IPS DF 4.7 (cell line): ENCODE measurements around the gene HP1BP3.

Source experiments
- DNase-seq: peaks from one replicate; pipeline ENCODE4 v3.0.0-alpha.2; 2013; ENCODE audit warnings: low spot score; ENCODE audit errors: extremely low read depth

Gene HP1BP3

DNA sequence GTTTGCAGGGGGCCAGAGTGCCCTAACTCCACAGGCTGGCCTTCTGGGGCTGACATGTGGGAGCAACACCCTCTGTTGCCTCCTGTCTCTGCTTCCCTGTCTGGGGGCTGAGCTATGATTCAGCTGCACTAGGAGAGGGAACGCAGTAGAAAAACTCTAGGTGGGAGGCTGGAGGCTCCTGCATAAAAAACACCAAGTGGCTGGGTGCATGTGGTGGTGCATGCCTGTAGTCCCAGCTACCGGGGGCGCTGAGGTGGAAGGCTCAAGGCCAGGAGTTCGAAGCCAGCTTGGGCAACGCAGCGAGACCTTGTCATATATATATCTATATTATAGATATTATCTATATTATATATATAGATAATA, 74.9 kb downstream of the HP1BP3 start:
- no peak for DNase-seq

GRCh38 chr1:20711285-20712214, 75.6 kb downstream of the HP1BP3 start:
- no peak for DNase-seq

DNA sequence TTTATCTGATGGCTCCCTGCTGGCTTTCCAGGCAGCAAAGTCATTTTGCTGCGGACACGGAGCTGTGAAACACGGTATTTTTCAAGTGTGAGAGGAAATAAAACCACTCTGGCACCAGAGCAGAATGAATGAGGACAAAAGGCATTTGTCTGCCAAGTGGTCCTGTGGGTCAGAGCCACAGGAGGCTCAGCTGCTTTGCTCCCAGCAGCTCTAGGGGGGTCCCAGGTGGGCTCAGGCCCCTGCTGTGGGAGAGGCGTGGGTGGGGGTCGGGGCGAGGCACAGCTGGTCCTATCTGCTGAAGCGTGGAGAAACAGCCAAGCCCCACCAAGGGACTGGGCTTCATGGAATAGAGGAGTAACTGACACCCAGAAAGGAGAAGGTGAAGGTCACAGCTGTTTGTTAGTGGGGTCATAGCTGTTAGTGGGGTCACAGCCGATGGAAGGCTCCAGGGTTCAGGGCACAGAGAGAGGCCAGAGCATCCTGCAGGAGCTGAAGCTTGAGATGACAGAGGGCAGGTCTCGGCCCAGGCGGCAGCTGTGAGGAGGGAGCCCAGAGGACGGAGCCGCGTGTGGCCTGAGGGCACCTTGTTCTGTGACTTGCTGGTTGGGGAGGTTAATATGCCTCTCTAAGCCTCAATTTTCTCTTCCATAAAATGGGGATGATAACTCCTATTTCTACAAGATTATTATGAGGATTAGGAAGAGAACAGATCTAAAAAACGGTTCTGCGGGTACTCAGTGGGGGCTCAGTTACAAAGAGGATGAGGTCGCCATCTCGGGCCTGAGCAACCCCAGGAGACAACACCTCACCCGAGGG, 76.4 kb downstream of the HP1BP3 start:
- no peak for DNase-seq

DNA sequence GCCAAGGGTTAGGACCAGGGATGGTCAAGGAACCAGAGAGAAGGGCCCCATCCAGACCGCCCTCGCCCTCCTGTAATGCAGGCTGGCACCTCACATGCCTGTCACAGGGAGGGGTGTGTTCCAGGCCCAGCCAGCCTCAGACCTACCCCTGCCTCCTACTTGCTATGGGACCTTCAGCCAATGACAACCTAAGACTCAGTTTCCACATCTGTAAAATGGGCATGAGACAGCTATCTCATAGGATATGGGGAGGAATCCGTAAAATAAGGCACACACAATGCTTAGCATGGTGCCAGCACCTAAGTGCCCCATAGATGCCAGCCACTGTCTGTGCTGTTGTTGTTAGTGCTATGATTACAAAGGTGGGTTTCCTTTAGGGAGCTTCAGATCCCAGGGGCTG, 77.2 kb downstream of the HP1BP3 start:
- DNase-seq: no peak

DNA sequence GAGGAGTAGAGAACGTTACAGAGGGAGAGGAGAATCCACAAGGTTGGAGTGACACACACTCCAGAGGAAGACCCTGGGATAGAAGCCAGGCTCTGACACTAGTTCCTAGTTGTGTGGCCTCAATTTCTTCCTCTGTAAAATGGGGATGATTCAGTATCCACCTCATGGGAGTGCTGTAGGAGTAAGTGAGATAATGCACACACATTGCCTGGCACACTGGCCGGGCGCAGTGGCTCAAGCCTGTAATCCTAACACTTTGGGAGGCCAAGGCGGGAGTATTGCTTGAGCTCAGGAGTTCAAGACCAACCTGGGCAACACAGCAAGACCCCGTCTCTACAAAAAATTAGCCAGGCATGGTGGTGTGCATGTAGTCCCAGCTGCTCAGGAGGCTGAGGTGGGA, 78.2 kb downstream of the HP1BP3 start:
- no peak for DNase-seq

- no peak for DNase-seq
These were observed 79.0 kb downstream of the HP1BP3 start for GRCh38 chr1:20708057-20708456.

DNA sequence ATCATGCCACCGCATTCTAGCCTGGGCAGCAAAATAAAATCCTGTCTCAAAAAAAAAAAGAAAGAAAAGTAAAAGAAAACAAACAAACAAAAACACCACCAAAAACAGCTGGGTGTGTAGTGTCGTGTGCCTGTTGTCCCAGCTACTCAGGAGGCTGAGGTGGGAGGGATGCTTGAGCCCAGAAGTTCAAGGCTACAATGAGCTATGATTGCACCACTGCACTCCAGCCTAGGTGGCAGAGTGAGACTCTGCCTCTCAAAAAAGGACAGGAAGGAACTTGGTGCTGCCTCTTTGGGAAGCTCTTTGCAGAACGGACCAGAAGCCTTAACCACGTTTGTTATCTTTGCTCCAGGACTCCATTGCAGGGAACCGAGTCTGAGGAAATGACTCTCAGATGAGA, 80.3 kb downstream of the HP1BP3 start:
- DNase-seq: no peak

DNA sequence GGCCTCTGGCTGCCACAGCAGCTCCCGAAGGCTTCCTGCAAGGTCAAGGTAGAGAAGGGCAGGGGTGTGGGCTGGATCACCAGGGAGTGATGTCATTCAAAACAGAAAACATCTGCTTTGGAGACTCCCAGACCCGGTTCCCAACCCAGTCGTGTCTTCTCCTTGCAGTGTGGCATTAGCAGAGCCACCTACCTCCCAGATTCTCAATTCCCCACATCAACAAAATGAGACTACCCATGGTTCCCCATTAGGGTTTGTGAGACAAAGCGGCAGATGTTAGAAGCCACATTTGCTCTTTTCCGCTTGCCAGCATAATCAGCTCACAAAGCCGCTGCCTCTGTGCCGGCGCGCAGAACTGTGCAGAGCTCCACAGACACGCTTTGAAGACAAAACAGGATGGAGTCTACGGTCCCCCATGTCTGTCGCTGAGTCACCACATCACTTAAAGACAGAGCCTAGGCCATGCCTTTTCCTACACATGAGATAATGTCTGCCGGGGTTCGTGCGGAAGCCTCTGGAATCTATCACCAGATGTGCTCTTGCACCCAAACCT, 81.8 kb downstream of the HP1BP3 start:
- no peak for DNase-seq

GRCh38 chr1:20704390-20705202, 82.5 kb downstream of the HP1BP3 start:
- DNase-seq: no peak

- DNase-seq: no peak
These were observed 83.9 kb downstream of the HP1BP3 start for GRCh38 chr1:20703124-20703756.

- no peak for DNase-seq
These were observed 84.7 kb downstream of the HP1BP3 start for GRCh38 chr1:20702416-20702815.

- DNase-seq: no peak
These were observed 85.3 kb downstream of the HP1BP3 start for GRCh38 chr1:20701847-20702246.

GRCh38 chr1:20701446-20701845, 85.7 kb downstream of the HP1BP3 start:
- no peak for DNase-seq

- DNase-seq: no peak
These were observed 86.4 kb downstream of the HP1BP3 start for GRCh38 chr1:20700636-20701215.

GRCh38 chr1:20699558-20699957, 87.5 kb downstream of the HP1BP3 start:
- no peak for DNase-seq

GRCh38 chr1:20698195-20698910, 88.8 kb downstream of the HP1BP3 start:
- DNase-seq: no peak

GRCh38 chr1:20697563-20697962, 89.5 kb downstream of the HP1BP3 start:
- DNase-seq: no peak

- no peak for DNase-seq
These were observed 90.4 kb downstream of the HP1BP3 start for GRCh38 chr1:20696397-20697333.

- no peak for DNase-seq
These were observed 91.6 kb downstream of the HP1BP3 start for GRCh38 chr1:20695515-20695914.
